Mesendoderm (in vitro differentiated cells): Measurements from ENCODE around the gene RNF220.
"Not testable (repeated sequence)": the region's sequence is repeated elsewhere in the genome, so short reads cannot be mapped to it uniquely, and the experiment has no call there.

Experiments used
- DNase-seq: peaks from one replicate; pipeline ENCODE4 v3.0.0; 2013
- H2AK5ac ChIP-seq: 2 replicates; pipeline ENCODE4 v1.6.1; 2013; ENCODE audit warnings: low read length, inconsistent platforms
- H2BK120ac ChIP-seq: 2 replicates; pipeline ENCODE4 v1.6.1; 2013; ENCODE audit warnings: low read depth, mild to moderate bottlenecking, low read length, moderate library complexity, mixed read lengths
- H2BK15ac ChIP-seq: replicated peaks from 2 replicates; pipeline ENCODE4 v1.6.1; 2013; ENCODE audit warnings: low read depth, mild to moderate bottlenecking, moderate library complexity
- H2BK5ac ChIP-seq: 2 replicates; pipeline ENCODE4 v1.6.1; 2013; ENCODE audit warnings: low read length, inconsistent platforms
- H3K18ac ChIP-seq: 2 replicates; pipeline ENCODE4 v1.6.1; 2013; ENCODE audit warnings: mild to moderate bottlenecking, low read length, mixed read lengths
- H3K23ac ChIP-seq: one replicate; pipeline ENCODE4 v1.6.1; 2013; ENCODE audit warnings: low read length
- H3K27ac ChIP-seq: 2 replicates; pipeline ENCODE4 v1.5.1; 2013; ENCODE audit warnings: low read depth, mild to moderate bottlenecking, inconsistent platforms, low read length, moderate library complexity
- H3K27me3 ChIP-seq: 2 replicates; pipeline ENCODE4 v1.6.1; 2013; ENCODE audit warnings: low read length, control low read depth, mild to moderate bottlenecking, inconsistent platforms; ENCODE audit not compliant: insufficient read depth, poor library complexity
- H3K36me3 ChIP-seq: 2 replicates; pipeline ENCODE4 v1.6.1; 2013; ENCODE audit warnings: low read length, inconsistent platforms; ENCODE audit not compliant: control insufficient read depth, insufficient read depth
- H3K4ac ChIP-seq: one replicate; pipeline ENCODE4 v1.6.1; 2013; ENCODE audit warnings: low read depth, mild to moderate bottlenecking, low read length, moderate library complexity
- H3K4me1 ChIP-seq: 2 replicates; pipeline ENCODE4 v1.6.1; 2013; ENCODE audit warnings: low read depth, low read length, inconsistent platforms; ENCODE audit not compliant: control insufficient read depth
- H3K4me2 ChIP-seq: 2 replicates; pipeline ENCODE4 v1.6.1; 2013; ENCODE audit warnings: low read length
- H3K4me3 ChIP-seq: 2 replicates; pipeline ENCODE4 v1.5.1; 2013; ENCODE audit warnings: mild to moderate bottlenecking, low read length
- H3K56ac ChIP-seq: one replicate; pipeline ENCODE4 v1.6.1; 2013; ENCODE audit warnings: low read length
- H3K79me1 ChIP-seq: 2 replicates; pipeline ENCODE4 v1.6.1; 2013; ENCODE audit warnings: low read length, inconsistent platforms
- H3K79me2 ChIP-seq: 2 replicates; pipeline ENCODE4 v1.6.1; 2013; ENCODE audit warnings: mild to moderate bottlenecking, low read length; ENCODE audit not compliant: control insufficient read depth, insufficient read depth
- H3K9ac ChIP-seq: 2 replicates; pipeline ENCODE4 v1.6.1; 2013; ENCODE audit warnings: low read length, inconsistent platforms
- H4K5ac ChIP-seq: one replicate; pipeline ENCODE4 v1.6.1; 2013; ENCODE audit warnings: low read length
- H4K8ac ChIP-seq: one replicate; pipeline ENCODE4 v1.6.1; 2013; ENCODE audit warnings: low read depth, mild to moderate bottlenecking, control low read depth, low read length, moderate library complexity
- WGBS: extraction: QIAGEN DNeasy Blood & Tissue Kit; methylation state at CpG from one replicate; pipeline ENCODE4 v1.1.7; 2013; ENCODE audit warnings: low lambda C conversion rate, missing lambda C conversion rate; ENCODE audit not compliant: insufficient coverage; ENCODE audit errors: extremely low coverage; 5-methylcytosine and 5-hydroxymethylcytosine counted together

The RNF220 gene

DNA sequence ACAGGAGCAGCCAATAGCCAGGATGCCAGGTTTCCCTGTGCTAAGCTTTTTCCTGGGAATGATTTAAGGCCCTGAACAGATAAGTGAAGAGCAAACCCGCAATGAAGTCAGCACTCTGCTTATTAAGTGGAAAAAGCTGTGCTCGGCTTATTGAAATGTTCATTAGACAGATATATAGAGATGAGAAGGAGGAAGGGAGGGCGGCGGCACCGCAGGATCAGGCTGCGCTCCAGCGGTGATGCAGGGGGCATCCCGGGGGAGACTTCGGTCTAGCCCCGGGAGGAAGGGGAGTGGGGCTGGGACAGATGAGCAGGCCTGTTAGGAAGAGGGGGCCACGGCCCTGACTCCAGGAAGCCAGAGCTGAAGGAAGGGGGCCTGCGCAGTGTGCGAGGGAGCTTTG is 154.3 kb downstream of the RNF220 start:
- no peak overlapping the region for H3K4ac ChIP-seq
- H3K56ac ChIP-seq, result no peak overlapping the region
- WGBS, result no CpG with 5 or more reads among the region's 13 CpGs
- DNase-seq, result no peak
- no peak overlapping the region for H2BK15ac ChIP-seq
- H3K9ac ChIP-seq, result no peak overlapping the region
- H3K79me2 ChIP-seq, result no peaks in the 10 kb centered on the region
- H3K18ac ChIP-seq, result no peak overlapping the region
- no peak overlapping the region for H4K5ac ChIP-seq
- no peaks in the 10 kb centered on the region for H3K36me3 ChIP-seq
- H3K23ac ChIP-seq, result no peak overlapping the region
- H3K27ac ChIP-seq, result no peak overlapping the region
- H2BK120ac ChIP-seq, result no peak overlapping the region
- H3K27me3 ChIP-seq, result no peaks in the 10 kb centered on the region
- no peak overlapping the region for H3K4me2 ChIP-seq
- no peak overlapping the region for H2AK5ac ChIP-seq
- H3K4me3 ChIP-seq, result no peak overlapping the region
- no peak overlapping the region for H2BK5ac ChIP-seq
- no peaks in the 10 kb centered on the region for H3K79me1 ChIP-seq
- H3K4me1 ChIP-seq, result peaks cover 5% of the 10 kb centered on the region
- no peak overlapping the region for H4K8ac ChIP-seq

GRCh38 chr1:44559913-44560312 is 154.9 kb downstream of the RNF220 start:
- no peak overlapping the region for H3K9ac ChIP-seq
- H2AK5ac ChIP-seq, result no peak overlapping the region
- no peak overlapping the region for H3K4me3 ChIP-seq
- no peak overlapping the region for H3K4me2 ChIP-seq
- H3K36me3 ChIP-seq, result no peaks in the 10 kb centered on the region
- DNase-seq, result no peak
- H2BK5ac ChIP-seq, result no peak overlapping the region
- no CpG with 5 or more reads among the region's 6 CpGs for WGBS
- H4K5ac ChIP-seq, result no peak overlapping the region
- H3K4me1 ChIP-seq, result peaks cover 5% of the 10 kb centered on the region
- no peak overlapping the region for H3K23ac ChIP-seq
- H3K4ac ChIP-seq, result no peak overlapping the region
- H2BK15ac ChIP-seq, result no peak overlapping the region
- no peaks in the 10 kb centered on the region for H3K27me3 ChIP-seq
- no peaks in the 10 kb centered on the region for H3K79me1 ChIP-seq
- H3K56ac ChIP-seq, result no peak overlapping the region
- H3K27ac ChIP-seq, result no peak overlapping the region
- no peak overlapping the region for H4K8ac ChIP-seq
- no peaks in the 10 kb centered on the region for H3K79me2 ChIP-seq
- H3K18ac ChIP-seq, result no peak overlapping the region
- H2BK120ac ChIP-seq, result no peak overlapping the region

DNA sequence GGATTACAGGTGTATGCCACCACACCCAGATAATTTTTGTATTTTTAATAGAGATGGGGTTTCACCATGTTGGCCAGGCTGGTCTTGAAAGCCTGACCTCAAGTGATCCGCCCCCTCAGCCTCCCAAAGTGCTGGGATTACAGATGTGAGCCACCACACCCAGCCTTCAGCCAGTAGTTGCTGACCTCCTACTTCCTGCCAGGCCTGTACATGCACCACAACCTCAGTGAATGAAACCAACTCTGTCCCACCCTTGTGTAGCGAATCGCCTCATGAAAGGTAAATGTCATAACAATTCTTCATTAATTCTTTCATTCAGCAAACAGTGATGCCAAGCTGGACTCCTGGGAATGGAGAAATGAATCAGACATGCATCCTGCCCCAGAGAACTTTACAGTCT is 155.6 kb downstream of the RNF220 start:
- not testable (repeated sequence) for H3K4ac ChIP-seq, H3K27me3 ChIP-seq, H3K23ac ChIP-seq

GRCh38 chr1:44565259-44565750 is 160.2 kb downstream of the RNF220 start:
- Histone ChIP-seq H4K8ac (no peak overlapping the region), H3K27ac (no peak overlapping the region), H3K4me1 (peaks cover 4% of the 10 kb centered on the region), H4K5ac (no peak overlapping the region), H2AK5ac (no peak overlapping the region), H3K23ac (peak overlapping the region; percentile 18), H2BK5ac (no peak overlapping the region), H3K36me3 (no peaks in the 10 kb centered on the region), H2BK120ac (no peak overlapping the region), H3K18ac (no peak overlapping the region), H3K4me3 (no peak overlapping the region), H3K56ac (peak overlapping the region; percentile 32), H3K4me2 (no peak overlapping the region), H3K79me2 (no peaks in the 10 kb centered on the region), H3K27me3 (no peaks in the 10 kb centered on the region), H3K9ac (no peak overlapping the region), H3K4ac (no peak overlapping the region), H3K79me1 (no peaks in the 10 kb centered on the region), H2BK15ac (no peak overlapping the region)
- no peak for DNase-seq
- WGBS, result no CpG with 5 or more reads among the region's 5 CpGs

More for the DNA sequence above, 155.6 kb downstream of the RNF220 start:
- not testable (repeated sequence) for DNase-seq, H4K8ac ChIP-seq, H3K79me2 ChIP-seq, H2AK5ac ChIP-seq, H3K4me3 ChIP-seq, H2BK15ac ChIP-seq, H3K9ac ChIP-seq, H2BK5ac ChIP-seq, H4K5ac ChIP-seq, H3K27ac ChIP-seq, H2BK120ac ChIP-seq, H3K4me1 ChIP-seq, H3K36me3 ChIP-seq, H3K79me1 ChIP-seq, H3K56ac ChIP-seq, H3K18ac ChIP-seq, H3K4me2 ChIP-seq
- no CpG with 5 or more reads among the region's 3 CpGs for WGBS

DNA sequence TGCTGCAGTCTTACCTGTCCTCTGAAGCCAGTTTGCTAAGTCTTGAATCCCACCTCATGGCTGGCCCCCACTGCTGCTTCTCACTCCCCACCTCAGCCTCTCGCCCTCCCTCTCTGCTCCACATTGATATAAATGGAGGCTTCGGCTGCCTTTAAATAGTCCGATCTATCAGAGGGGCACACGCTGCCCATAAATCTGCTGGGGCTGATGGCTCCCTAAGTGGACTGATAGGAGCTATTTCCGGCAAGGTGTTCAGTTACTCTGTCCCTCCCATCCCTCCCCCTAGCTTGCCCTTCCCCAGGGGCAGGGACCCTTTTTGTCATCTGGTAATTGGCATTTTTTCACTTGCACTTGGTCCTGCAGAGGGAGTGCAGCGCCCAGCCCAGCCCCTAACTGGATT is 160.8 kb downstream of the RNF220 start:
- H2BK120ac ChIP-seq, result no peak overlapping the region
- H4K8ac ChIP-seq, result no peak overlapping the region
- no peak overlapping the region for H3K4me3 ChIP-seq
- no peaks in the 10 kb centered on the region for H3K79me1 ChIP-seq
- no peak overlapping the region for H2BK15ac ChIP-seq
- no peak for DNase-seq
- no peak overlapping the region for H3K4me2 ChIP-seq
- no CpG with 5 or more reads among the region's 6 CpGs for WGBS
- no peak overlapping the region for H3K4ac ChIP-seq
- no peak overlapping the region for H2AK5ac ChIP-seq
- H3K79me2 ChIP-seq, result no peaks in the 10 kb centered on the region
- H3K9ac ChIP-seq, result no peak overlapping the region
- no peaks in the 10 kb centered on the region for H3K27me3 ChIP-seq
- no peak overlapping the region for H3K27ac ChIP-seq
- H3K56ac ChIP-seq, result no peak overlapping the region
- peaks cover 4% of the 10 kb centered on the region for H3K4me1 ChIP-seq
- peak overlapping the region; percentile 18 for H3K23ac ChIP-seq
- no peak overlapping the region for H4K5ac ChIP-seq
- H3K18ac ChIP-seq, result no peak overlapping the region
- no peaks in the 10 kb centered on the region for H3K36me3 ChIP-seq
- no peak overlapping the region for H2BK5ac ChIP-seq

- no CpG with 5 or more reads among the region's 7 CpGs for WGBS
- H3K4me2 ChIP-seq, result no peak overlapping the region
- no peak overlapping the region for H3K4ac ChIP-seq
Observed at GRCh38 chr1:44566281-44567046, 161.4 kb downstream of the RNF220 start.

More at GRCh38 chr1:44566281-44567046, 161.4 kb downstream of the RNF220 start:
- no peaks in the 10 kb centered on the region for H3K27me3 ChIP-seq
- H3K4me1 ChIP-seq, result peaks cover 4% of the 10 kb centered on the region
- no peak overlapping the region for H3K23ac ChIP-seq
- H2BK5ac ChIP-seq, result no peak overlapping the region
- no peak overlapping the region for H2BK15ac ChIP-seq
- H2AK5ac ChIP-seq, result no peak overlapping the region
- H3K27ac ChIP-seq, result no peak overlapping the region
- H2BK120ac ChIP-seq, result no peak overlapping the region
- no peak overlapping the region for H3K56ac ChIP-seq
- no peak overlapping the region for H4K8ac ChIP-seq
- H3K9ac ChIP-seq, result no peak overlapping the region
- DNase-seq, result no peak
- no peaks in the 10 kb centered on the region for H3K79me2 ChIP-seq
- no peak overlapping the region for H3K18ac ChIP-seq
- no peaks in the 10 kb centered on the region for H3K36me3 ChIP-seq
- H4K5ac ChIP-seq, result no peak overlapping the region
- no peaks in the 10 kb centered on the region for H3K79me1 ChIP-seq
- no peak overlapping the region for H3K4me3 ChIP-seq
